ENCODE data around the gene MEIS3.

GRCh38 chr19:47398707-47399597 lies 20.4 kb downstream of the MEIS3 start:
- TF ChIP-seq CTCF (conservative IDR thresholded peaks at IDR 0.05; ENCODE audit: low read depth, low read length) (no peak), EZH2 (IDR thresholded peaks at IDR 0.05; ENCODE audit: low read length, unreplicated experiment) (no peak)

All from PC-3 (cell line).